Mesenteric fat pad (tissue), 1 donor: ENCODE data around the gene ZNF749. TPM values are rescaled to one million over a fixed set of nuclear protein-coding genes. Genes with fewer than 3 reads are reported as not detected.
"Not testable (repeated sequence)": the region's sequence is repeated elsewhere in the genome, so short reads cannot be mapped to it uniquely, and the experiment has no call there.

Source experiments
- DNase-seq: peaks from one replicate; pipeline ENCODE4 v3.0.0-alpha.2; 2020; ENCODE audit warnings: low spot score
- total RNA-seq: library from RNA; stranded (reverse); fragmentation: NEBNext Ultra II Directional; extraction: Animal tissue kit (Norgen Biotek cat#: 25700); gene quantifications from one replicate; pipeline ENCODE4 v1.2.1, GENCODE V29; 2021
- donor health status: DM: yes; HTN: yes; CAD: no.

The ZNF749 gene
- total RNA-seq, 1 donor from 2014 or later = 12.1 TPM

DNA sequence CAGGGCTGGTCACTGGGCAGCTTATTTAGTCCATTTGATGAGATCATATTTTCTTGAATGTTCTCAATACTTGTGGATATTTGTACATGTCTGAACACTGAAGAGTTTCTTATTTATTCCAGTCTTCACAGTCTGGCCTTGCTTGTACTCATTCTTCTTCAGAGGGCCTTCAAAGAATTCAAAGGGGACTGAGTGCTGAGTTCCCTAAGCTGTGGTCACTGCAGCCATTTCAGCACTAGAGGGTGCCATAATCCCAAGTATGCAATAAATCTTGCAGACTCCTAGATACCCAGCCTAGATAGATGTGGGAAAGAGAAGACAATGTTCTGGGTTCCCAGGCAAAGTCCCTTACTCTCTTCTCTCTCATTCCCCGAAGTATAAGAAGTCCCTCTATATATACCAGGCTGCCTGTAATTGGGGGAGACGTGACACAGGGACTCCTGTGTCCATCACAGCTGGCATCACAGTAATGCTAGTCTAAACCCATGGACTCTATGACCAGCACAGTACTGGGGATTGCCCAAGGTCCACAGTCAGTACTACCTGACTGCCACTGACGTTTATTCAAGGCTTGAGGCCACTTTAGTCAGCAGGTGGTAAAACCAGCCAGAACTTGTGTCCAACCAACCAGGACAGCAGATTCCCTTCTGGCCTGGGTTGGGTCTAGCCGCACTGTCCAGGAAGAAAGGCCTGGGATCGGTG is 30.7 kb downstream of the ZNF749 start:
- no peak for DNase-seq

DNA sequence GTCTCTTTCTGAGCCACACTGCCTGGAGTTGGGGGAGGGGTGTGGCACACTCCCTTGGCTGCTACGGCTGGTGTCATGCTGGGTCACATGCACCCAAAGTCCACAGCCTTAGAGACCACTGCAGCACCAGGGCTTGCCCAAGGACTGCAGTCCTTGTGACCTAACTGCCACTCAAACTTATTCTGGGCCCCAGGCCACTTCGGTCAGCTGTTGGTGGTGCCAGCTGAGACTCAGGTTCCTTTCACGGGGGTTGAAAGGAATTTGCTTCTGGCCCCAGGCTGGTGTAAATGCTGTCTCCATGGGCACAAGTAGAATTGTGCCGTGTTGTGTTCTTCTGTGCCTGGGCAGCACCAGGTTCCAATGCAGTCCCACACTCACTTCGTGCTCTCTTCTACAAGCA is 31.4 kb downstream of the ZNF749 start:
- DNase-seq = no peak

DNA sequence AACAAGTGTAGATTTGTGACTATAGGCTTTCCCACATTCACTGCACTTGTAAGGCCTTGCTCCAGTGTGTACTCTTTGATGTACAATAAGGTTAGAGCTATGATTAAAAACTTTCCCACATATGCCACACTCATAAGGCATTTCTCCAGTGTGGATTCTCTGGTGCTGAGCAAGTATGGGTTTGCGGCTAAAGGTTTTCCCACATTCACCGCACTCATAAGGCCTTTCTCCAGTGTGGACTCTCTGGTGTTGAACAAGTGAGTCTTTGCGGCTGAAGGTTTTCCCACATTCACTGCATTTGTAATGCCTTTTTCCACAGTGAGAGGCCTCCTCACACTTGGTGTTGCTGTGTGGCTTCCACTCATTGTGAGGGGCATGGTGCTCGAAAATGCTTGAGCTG is 38.5 kb downstream of the ZNF749 start:
- DNase-seq = no peak

DNA sequence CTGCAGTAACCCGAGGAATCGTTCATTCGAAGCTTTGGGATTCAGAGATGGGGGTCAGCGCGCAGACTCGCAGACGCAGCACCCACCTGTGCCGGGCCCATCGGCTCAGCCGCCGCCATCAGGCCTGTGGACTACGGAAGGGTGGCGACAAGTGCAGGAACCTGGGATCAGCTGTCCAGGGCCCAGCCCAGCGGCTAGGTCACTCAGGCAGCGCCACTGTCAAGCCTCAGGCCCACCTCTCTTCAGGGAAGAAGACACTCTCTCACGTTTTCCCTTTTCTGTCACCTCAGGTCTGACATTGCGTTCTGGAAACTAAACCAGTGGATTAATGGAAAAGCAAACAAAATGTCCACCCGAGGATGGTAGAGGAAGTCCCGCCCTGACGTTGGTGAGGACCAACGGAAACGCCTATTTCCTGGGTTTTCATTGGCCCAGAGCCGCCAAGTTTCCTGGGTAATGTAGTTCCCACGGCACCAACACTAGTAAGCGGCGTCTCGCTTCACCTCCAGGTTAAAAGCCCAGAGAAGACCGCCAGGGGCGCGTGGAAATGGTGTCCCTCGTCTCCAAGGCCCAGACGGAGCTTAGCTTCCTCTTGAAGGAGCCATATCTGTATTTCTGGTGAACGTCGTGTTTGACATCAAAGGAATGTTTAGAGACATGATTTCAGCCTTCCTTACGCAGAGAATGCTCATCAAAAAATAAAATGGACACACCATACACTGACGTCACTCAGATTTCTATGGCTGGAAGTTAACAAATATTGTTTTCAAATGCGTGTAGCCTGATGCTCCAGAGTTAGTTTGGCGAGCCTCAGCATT is 42.3 kb downstream of the ZNF749 start, which contains the start of gene ZNF772:
Gene ZNF772 (minus strand): TSS at position 376 of the 818 bp plus-strand sequence. CDS start 257 bp downstream, at position 119.
- DNase-seq = peak; percentile 94

DNA sequence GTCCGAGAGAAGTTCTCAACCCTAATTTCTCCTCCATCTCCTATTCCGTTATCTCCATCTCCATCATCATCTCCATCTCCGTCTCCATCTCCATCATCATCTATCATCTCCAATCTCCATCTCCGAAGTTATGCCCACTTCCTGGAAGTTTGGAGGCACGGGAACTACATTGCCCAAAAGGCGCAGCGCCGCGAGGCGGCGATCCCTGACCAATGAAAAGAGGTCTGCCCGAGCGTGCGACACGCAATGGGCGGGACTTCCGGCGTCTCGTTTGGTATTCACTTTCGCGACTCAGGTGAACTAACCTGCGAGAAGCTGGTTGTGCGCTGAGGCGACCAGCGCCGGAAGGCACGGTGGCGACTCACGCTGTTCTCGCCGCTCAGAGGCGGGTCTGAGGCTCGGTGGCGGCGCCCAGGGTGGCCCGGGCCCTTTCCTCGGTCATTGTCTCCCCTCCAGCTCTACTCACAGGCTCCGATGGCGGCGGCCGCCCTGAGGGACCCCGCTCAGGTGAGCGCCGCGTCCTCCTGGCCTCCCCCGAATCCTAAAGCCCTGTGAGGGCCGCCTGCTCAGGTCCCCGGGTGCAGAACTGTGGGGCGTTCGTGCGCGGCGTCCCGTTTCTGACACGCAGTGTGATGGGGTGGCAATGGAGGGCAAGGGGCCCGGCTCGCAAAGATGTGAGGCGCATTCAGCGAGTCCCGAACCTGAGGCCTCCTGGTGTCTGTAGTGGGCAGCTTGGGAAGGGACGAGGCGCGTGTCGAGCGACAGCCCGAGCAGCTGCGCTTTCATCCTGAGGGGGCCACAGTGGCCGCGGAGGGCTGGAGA is 52.6 kb downstream of the ZNF749 start, which contains the start of gene ZNF419:
Gene ZNF419 (plus strand): TSS at position 274 of the 822 bp plus-strand sequence. CDS start 201 bp downstream, at position 475.
- DNase-seq = peak; percentile 95

DNA sequence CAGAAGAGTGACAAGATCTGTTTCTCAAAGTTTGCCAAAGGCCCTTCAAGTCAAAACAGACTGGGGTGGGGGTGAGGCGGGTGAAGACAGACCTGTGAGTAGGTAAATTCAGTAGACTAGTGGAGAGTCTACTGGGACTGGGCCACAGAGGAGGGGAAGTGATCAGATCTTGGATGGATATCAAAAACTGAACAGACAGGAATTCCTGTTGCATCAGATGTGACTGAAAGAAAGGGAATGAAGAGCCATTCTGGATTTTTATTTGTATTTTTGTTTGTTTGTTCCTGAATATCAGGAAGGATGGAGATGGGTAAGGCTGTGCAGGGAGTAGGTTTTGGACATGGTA is 53.1 kb downstream of the ZNF749 start:
- DNase-seq = not testable (repeated sequence)

Other genes starting within 250 kb of the ZNF749 start
- 33.4 TPM for gene ZNF264, start 243.8 kb upstream of the ZNF749 start, total RNA-seq
- 2.0 TPM for gene AURKC, start 204.3 kb upstream of the ZNF749 start, total RNA-seq
- gene ZNF805, start 194.7 kb upstream of the ZNF749 start, total RNA-seq = 16.3 TPM
- 50.3 TPM for gene ZNF460, start 154.8 kb upstream of the ZNF749 start, total RNA-seq
- 5.3 TPM for gene ZNF543, start 114.9 kb upstream of the ZNF749 start, total RNA-seq
- gene ZNF304, start 84.1 kb upstream of the ZNF749 start, total RNA-seq = 7.4 TPM
- 10.3 TPM for gene TRAPPC2B, start 71.8 kb upstream of the ZNF749 start, total RNA-seq
- 2.2 TPM for gene ZNF547, start 71.8 kb upstream of the ZNF749 start, total RNA-seq
- gene ZNF548, start 45.5 kb upstream of the ZNF749 start, total RNA-seq = 13.9 TPM
- gene ZNF17, start 24.2 kb upstream of the ZNF749 start, total RNA-seq = 8.6 TPM
- 0.64 TPM for gene VN1R1, start 21.8 kb downstream of the ZNF749 start, total RNA-seq
- gene ZNF772, start 42.2 kb downstream of the ZNF749 start, total RNA-seq = 7.6 TPM
- 7.8 TPM for gene ZNF419, start 52.4 kb downstream of the ZNF749 start, total RNA-seq
- gene ZNF773, start 64.6 kb downstream of the ZNF749 start, total RNA-seq = 7.0 TPM
- gene ZNF549, start 92.0 kb downstream of the ZNF749 start, total RNA-seq = 4.7 TPM
- gene ZNF550, start 124.5 kb downstream of the ZNF749 start, total RNA-seq = 9.3 TPM
- gene ZNF416, start 143.6 kb downstream of the ZNF749 start, total RNA-seq = 4.5 TPM
- gene ZIK1, start 148.8 kb downstream of the ZNF749 start, total RNA-seq = 2.4 TPM
- 3.0 TPM for gene ZNF530, start 164.6 kb downstream of the ZNF749 start, total RNA-seq
- gene ZNF134, start 178.9 kb downstream of the ZNF749 start, total RNA-seq = 10.2 TPM
- gene ZNF211, start 197.8 kb downstream of the ZNF749 start, total RNA-seq = 6.8 TPM
- not detected for gene ZSCAN4, start 233.6 kb downstream of the ZNF749 start, total RNA-seq
- 9.9 TPM for gene ZNF551, start 246.7 kb downstream of the ZNF749 start, total RNA-seq